Mesodermal cell (in vitro differentiated cells): ENCODE results near the gene KLRC2. TPM values are rescaled to one million over a fixed set of nuclear protein-coding genes. Genes with fewer than 3 reads are reported as not detected.
"Not testable (repeated sequence)": the region's sequence is repeated elsewhere in the genome, so short reads cannot be mapped to it uniquely, and the experiment has no call there.

Source experiments
- H3K27ac ChIP-seq: 2 replicates; pipeline ENCODE4 v1.7.0; 2013; ENCODE audit warnings: mild to moderate bottlenecking, low read depth, low read length, moderate library complexity; ENCODE audit not compliant: severe bottlenecking
- H3K36me3 ChIP-seq: 2 replicates; pipeline ENCODE4 v1.7.1; 2013; ENCODE audit warnings: mild to moderate bottlenecking, low read length, moderate library complexity; ENCODE audit not compliant: control insufficient read depth, insufficient read depth
- H3K4me1 ChIP-seq: one replicate; pipeline ENCODE4 v1.7.1; 2013; ENCODE audit warnings: mild to moderate bottlenecking, low read length; ENCODE audit not compliant: insufficient read depth, control insufficient read depth, poor library complexity, severe bottlenecking
- H3K4me3 ChIP-seq: 2 replicates; pipeline ENCODE4 v1.7.0; 2013; ENCODE audit warnings: low read length, control low read depth, mild to moderate bottlenecking; ENCODE audit not compliant: insufficient read depth, poor library complexity, severe bottlenecking; ENCODE audit errors: extremely low read depth
- H3K9me3 ChIP-seq: 2 replicates; pipeline ENCODE4 v1.7.1; 2013; ENCODE audit warnings: mild to moderate bottlenecking, low read length, moderate library complexity; ENCODE audit not compliant: control insufficient read depth
- WGBS, 2 experiments: methylation state at CpG; one replicate each; pipeline ENCODE4 v1.1.5; 2013; ENCODE audit warnings: missing lambda C conversion rate in 2 of 2; ENCODE audit not compliant: insufficient coverage in 2 of 2; 5-methylcytosine and 5-hydroxymethylcytosine counted together
- polyA plus RNA-seq, 2 experiments: library from polyadenylated mRNA; stranded (reverse); fragments of 50-300 nt; gene quantifications; one replicate each; pipeline ENCODE4 v1.2.3, GENCODE V29; 2013

Gene KLRC2
- polyA plus RNA-seq (2013, experiment 1 of 2): 0.81 TPM
- 1.1 TPM for polyA plus RNA-seq (2013, experiment 2 of 2)

GRCh38 chr12:10435816-10436215 lies at the start of gene KLRC2:
Gene KLRC2 (minus strand): TSS chr12:10436010. CDS start chr12:10435986, 24 bp downstream.
- not testable (repeated sequence) for H3K4me1 ChIP-seq, H3K9me3 ChIP-seq, H3K36me3 ChIP-seq, H3K27ac ChIP-seq, H3K4me3 ChIP-seq
- WGBS, 2 experiments: 80% methylated on average over 2 of the region's 3 CpGs; no CpG with 5 or more reads in 1 of the 2 experiments

GRCh38 chr12:10481901-10482300 lies 46.1 kb upstream of the KLRC2 start:
- H3K36me3 ChIP-seq, H3K4me1 ChIP-seq, H3K9me3 ChIP-seq, H3K4me3 ChIP-seq, H3K27ac ChIP-seq: not testable (repeated sequence)
- 70 to 79% methylated on average over 2 of the region's 2 CpGs for WGBS, 2 experiments

GRCh38 chr12:10472808-10473207 lies 37.0 kb upstream of the KLRC2 start:
- H3K4me3 ChIP-seq, H3K27ac ChIP-seq, H3K4me1 ChIP-seq, H3K9me3 ChIP-seq, H3K36me3 ChIP-seq: not testable (repeated sequence)
- WGBS, 2 experiments: 88 to 96% methylated on average over 2 to 3 of the region's 5 CpGs

DNA sequence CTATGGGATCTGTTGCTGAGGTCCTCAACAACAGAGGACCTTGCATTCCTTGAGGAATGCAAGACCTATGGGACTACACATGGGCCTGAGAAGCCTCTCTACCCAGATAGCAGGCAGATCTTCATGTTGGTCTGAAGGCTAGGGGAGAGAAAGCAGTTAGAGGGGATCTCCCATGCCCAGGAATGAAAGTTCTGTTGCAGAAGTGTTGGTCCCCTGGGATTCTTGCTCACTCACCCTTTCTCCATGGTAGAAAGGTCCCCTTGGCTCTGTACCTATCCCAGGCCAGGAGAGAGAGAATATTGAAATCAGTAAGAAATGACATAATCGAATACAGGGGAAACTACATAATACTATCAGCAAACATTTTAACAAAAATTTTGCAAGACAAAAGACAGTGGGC lies 33.9 kb upstream of the KLRC2 start:
- no CpG with 5 or more reads among the region's 1 CpG for WGBS, 2 experiments
- no peaks in the 10 kb centered on the region for H3K9me3 ChIP-seq
- no peak overlapping the region for H3K4me3 ChIP-seq
- H3K36me3 ChIP-seq: no peaks in the 10 kb centered on the region
- no peaks in the 10 kb centered on the region for H3K4me1 ChIP-seq
- H3K27ac ChIP-seq: no peak overlapping the region

DNA sequence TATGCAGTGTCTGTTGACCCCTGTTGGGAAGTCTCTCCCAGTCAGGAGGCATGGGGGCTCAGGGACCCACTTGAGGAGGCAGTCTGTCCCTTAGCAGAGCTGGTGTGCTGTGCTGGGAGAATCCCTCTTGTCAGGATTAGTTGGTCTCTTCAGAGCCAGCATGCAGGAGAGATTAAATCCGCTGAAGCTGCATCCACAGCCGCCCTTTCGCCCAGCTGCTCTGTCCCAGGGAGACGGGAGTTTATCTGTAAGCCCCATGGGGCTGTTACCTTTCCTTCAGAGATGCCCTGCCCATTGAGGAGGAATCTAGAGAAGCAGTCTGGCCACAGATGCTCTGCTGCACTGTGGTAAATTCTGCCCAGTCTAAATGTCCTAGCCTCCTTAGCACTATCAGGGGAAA lies 30.5 kb upstream of the KLRC2 start:
- Histone ChIP-seq H3K27ac (no peak overlapping the region), H3K36me3 (no peaks in the 10 kb centered on the region), H3K9me3 (no peaks in the 10 kb centered on the region), H3K4me3 (no peak overlapping the region), H3K4me1 (no peaks in the 10 kb centered on the region)
- 92 to 94% methylated on average over 4 of the region's 4 CpGs for WGBS, 2 experiments

GRCh38 chr12:10457760-10458159 lies 21.9 kb upstream of the KLRC2 start:
- no peaks in the 10 kb centered on the region for H3K4me1 ChIP-seq
- 73 to 85% methylated on average over 3 of the region's 3 CpGs for WGBS, 2 experiments
- H3K4me3 ChIP-seq: no peak overlapping the region

GRCh38 chr12:10456856-10457255 lies 21.0 kb upstream of the KLRC2 start:
- H3K4me1 ChIP-seq: no peaks in the 10 kb centered on the region
- peaks cover 17% of the 10 kb centered on the region for H3K9me3 ChIP-seq
- H3K27ac ChIP-seq: no peak overlapping the region
- H3K36me3 ChIP-seq: no peaks in the 10 kb centered on the region
- WGBS, 2 experiments: no CpG with 5 or more reads among the region's 2 CpGs
- no peak overlapping the region for H3K4me3 ChIP-seq

More at GRCh38 chr12:10457760-10458159, 21.9 kb upstream of the KLRC2 start:
- peaks cover 17% of the 10 kb centered on the region for H3K9me3 ChIP-seq
- no peaks in the 10 kb centered on the region for H3K36me3 ChIP-seq
- H3K27ac ChIP-seq: no peak overlapping the region

DNA sequence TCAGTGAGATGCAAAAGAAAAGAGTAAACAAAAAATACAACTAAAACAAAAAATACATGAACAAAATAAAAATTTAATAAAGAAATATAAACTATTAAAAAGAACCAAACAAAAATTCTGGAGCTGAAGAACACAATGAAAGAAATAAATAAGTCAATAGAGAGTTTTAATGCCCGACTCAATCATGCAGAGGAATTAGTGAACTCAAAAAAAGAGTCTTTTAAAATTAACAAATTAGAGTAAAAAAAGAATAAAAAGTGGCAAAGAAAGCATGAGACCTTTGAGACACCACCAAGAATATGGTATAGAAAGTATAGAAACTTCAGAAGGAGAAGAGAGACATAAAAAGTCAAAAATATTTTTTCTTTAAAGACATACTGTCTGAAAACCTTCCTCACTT lies 20.0 kb upstream of the KLRC2 start:
- H3K4me3 ChIP-seq: no peak overlapping the region
- WGBS, 2 experiments: no CpG with 5 or more reads among the region's 1 CpG
- H3K4me1 ChIP-seq: no peaks in the 10 kb centered on the region
- H3K27ac ChIP-seq: no peak overlapping the region
- H3K36me3 ChIP-seq: no peaks in the 10 kb centered on the region
- H3K9me3 ChIP-seq: peaks cover 17% of the 10 kb centered on the region

DNA sequence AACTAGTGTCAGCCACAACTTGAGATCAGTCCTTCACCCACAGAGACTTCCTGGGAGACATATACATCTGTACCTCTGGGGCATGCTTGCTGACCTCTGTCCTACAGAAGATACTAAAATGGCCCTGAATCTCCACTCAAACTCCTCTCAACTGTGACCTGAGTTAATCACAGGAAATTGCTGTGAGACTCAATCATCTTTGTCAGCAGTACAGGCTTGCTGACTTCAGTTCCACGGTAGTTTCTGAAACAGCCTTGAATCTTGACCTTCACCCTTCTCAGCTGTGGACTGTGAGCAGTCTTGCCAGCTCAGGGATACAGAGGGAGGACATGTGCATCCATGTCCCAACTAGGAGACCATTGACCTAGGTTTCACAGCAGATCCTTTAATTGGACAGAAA lies 18.7 kb upstream of the KLRC2 start:
- no peaks in the 10 kb centered on the region for H3K36me3 ChIP-seq
- H3K4me3 ChIP-seq: no peak overlapping the region
- H3K27ac ChIP-seq: no peak overlapping the region
- H3K4me1 ChIP-seq: no peaks in the 10 kb centered on the region
- H3K9me3 ChIP-seq: peaks cover 17% of the 10 kb centered on the region
- WGBS, 2 experiments: 92 to 100% methylated on average over 1 of the region's 1 CpG

GRCh38 chr12:10453156-10453555 lies 17.3 kb upstream of the KLRC2 start, which contains the start of gene KLRC1:
Gene KLRC1 (minus strand): TSS chr12:10453377. CDS start chr12:10451156, 2,221 bp downstream.
- no peak within 1 kb of the TSS for H3K27ac ChIP-seq
- H3K9me3 ChIP-seq: peaks cover 17% of the 10 kb centered on the region
- no peaks in the 10 kb centered on the region for H3K4me1 ChIP-seq
- H3K36me3 ChIP-seq: no peaks in the 10 kb centered on the region
- no peak within 1 kb of the TSS for H3K4me3 ChIP-seq
- no CpG with 5 or more reads among the region's 2 CpGs for WGBS, 2 experiments

GRCh38 chr12:10448236-10448635 lies 12.4 kb upstream of the KLRC2 start:
- WGBS, 2 experiments: 83% methylated on average over 1 of the region's 4 CpGs; no CpG with 5 or more reads in 1 of the 2 experiments

More at GRCh38 chr12:10448236-10448635, 12.4 kb upstream of the KLRC2 start:
- Histone ChIP-seq H3K9me3 (no peaks in the 10 kb centered on the region), H3K4me1 (no peaks in the 10 kb centered on the region), H3K4me3 (no peak overlapping the region), H3K36me3 (no peaks in the 10 kb centered on the region), H3K27ac (no peak overlapping the region)
